ENCODE results near the gene YIF1B.

YIF1B gene

DNA sequence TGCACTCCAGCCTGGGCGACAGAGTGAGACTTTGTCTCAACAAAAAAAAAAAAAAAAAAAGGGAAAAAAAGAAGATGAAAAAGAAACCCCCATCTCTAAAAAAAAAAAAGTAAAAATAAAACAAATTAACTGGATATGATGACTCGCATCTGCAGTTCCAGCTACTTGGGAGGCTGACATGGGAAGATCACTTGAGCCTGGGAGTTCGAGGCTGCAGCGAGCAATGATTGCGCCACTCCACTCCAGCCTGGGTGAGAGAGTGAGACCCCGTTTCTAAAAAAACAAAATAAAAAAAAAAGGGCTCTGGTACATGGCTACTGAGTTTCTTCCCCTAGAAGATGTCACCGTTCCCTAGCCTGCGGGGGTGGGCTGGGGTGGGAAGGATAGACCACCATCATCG, 17.5 kb upstream of the YIF1B start:
- no peak for FAIRE-seq

DNA sequence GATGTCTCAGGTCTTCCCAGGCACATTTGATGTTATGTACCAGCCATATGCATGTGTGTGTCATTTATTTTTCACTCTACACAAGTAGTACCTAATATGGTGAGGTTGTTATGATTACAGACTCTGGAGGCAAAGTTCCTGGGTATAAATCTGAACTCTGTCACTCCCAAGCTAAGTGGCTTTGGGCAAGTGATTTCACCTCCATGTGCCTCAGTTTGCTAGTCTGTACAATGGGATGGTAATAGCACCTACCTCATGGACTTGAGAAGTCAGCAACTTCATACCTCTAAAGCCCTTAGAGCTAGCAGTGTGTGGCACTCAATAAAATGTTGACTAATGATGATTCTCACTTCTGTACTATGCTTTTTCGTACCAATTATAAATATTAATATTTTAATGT, 16.0 kb upstream of the YIF1B start:
- no peak for FAIRE-seq

- FAIRE-seq, result no peak
Measured at GRCh38 chr19:38329651-38330050, 13.9 kb upstream of the YIF1B start.

- no peak for FAIRE-seq
Measured at GRCh38 chr19:38326591-38326990, 10.8 kb upstream of the YIF1B start.

DNA sequence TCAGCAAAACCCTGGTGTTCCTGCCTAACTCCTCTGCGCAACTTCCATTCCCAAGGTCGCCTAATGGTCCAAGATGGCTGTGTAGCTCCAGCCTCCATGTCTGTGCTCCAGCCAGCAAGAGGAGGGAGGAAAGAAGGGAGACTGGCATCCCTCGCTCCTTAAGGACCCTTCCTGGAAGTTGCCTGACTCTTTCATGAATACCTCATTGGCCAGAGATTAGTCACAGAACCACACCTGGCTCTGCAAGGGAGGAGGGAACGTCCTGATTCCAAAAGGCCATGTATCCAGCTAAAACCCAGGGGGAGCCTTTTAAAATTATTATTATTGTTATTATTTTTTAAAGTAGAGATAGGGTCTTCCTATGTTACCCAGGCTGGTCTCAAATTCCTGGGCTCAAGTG, 8.7 kb upstream of the YIF1B start:
- no peak for FAIRE-seq

DNA sequence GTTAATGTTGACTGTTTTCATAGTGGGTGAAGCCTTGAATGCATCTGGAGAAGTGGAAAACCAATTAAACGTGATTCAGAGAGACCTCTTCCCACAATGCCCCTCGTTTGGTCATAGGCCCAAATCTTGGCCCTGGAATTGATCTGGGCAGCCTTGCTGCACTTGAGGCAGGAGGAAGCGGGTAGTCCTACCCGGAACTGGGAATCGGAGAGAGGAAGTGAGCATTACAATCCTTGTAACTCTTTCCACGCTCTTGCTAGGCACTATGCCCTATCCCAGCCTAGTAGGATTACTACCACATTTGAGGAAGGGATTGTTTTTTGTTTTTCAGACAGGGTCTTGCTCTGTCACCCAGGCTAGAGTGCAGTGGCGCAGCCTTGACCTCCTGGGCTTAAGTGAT, 7.5 kb upstream of the YIF1B start:
- FAIRE-seq, result no peak

- no peak for FAIRE-seq
Measured at GRCh38 chr19:38321646-38322196, 6.0 kb upstream of the YIF1B start.

DNA sequence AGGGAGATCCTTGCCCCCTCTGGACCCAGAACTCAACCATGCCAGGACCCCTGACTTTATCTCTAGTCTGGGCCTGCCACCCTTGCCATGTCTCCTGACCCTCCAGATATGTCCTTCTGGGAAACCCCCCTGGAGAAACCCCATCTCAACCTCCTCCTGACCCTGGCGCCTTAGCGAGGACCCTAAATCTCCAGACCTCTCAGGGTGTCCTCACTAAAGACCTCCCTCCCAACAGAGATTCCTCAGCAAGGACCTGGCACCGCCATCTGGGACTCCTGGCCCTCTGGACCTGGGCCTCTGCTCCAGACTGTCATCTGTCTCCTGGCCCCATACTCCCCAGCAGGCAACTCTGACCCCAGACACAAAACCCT, 5.2 kb upstream of the YIF1B start:
- no peak for FAIRE-seq

DNA sequence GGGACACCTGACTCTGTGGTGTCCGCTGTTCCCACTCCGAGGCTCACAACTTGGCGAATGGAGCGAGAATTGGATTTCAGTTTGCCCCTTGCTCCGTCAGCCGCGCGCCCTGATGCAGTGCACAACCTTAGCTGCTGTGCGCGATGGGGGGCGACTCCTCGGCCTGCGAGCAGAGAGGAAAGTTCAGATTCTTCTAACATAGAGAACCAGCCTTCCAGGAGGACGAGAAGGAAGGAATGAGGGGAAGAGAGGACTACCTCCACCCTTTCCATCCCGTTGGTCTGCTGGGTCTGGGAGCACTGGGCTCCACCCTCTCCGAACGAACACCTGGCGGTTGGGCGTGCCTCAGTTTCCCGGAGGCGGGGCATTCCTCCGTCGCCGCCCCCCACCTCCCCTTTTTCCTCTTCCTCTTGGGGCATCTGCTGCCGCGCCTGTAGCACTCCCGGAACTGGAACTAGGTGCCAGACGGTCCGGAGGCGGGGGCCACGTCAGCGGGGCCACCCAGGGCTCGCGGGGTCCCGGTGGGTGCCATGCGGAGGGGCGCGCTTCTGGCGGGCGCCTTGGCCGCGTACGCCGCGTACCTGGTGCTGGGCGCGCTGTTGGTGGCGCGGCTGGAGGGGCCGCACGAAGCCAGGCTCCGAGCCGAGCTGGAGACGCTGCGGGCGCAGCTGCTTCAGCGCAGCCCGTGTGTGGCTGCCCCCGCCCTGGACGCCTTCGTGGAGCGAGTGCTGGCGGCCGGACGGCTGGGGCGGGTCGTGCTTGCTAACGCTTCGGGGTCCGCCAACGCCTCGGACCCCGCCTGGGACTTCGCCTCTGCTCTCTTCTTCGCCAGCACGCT, 3.9 kb upstream of the YIF1B start, which contains the start of gene KCNK6:
Gene KCNK6 (plus strand): TSS at position 425 of the 838 bp plus-strand sequence. CDS start 106 bp downstream, at position 531.
- FAIRE-seq, result no peak

DNA sequence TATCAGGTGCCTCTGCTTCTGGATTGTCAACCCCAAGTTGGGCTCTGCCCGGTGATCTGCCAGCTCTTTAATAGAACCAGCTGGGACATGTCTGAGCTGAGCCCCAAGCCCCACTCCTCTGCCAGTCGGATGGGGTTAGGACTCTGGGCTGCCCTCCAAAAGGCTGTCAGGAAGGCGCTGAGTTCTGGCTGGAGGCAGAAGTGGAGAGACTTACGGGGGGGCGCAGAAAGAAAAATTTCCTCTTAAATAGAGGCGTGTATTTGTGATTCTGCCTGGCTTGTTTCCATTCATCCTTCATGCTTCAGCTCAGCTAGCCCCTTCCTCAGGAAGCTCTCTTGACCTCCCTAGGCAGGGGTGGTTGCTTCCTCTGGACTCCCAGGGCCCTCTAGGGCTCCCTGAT, 2.9 kb upstream of the YIF1B start:
- no peak for FAIRE-seq

GRCh38 chr19:38317104-38317612, 1.4 kb upstream of the YIF1B start:
- no peak for FAIRE-seq

- FAIRE-seq, result no peak
Measured at GRCh38 chr19:38316477-38317067, 825 bp upstream of the YIF1B start.

GRCh38 chr19:38310986-38311385, 4.8 kb downstream of the YIF1B start:
- FAIRE-seq, result no peak

DNA sequence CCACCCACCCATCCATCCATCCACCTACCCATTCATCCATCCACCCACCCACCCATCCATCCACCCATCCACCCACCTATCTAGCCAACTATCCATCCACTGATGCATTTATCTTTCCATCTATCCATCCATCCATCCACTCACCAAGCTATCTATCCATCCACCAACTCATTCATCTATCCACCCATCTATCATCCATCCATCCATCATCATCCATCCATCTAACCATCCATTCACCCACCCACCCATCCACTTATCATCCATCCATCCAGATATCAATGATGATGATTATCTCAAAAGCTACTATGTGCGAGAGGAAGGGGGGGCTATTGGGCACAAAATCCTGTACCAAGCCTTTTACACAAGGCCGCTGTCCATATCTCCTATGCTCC, 5.5 kb downstream of the YIF1B start:
- no peak for FAIRE-seq

GRCh38 chr19:38309615-38310278, 6.0 kb downstream of the YIF1B start:
- FAIRE-seq, result no peak

DNA sequence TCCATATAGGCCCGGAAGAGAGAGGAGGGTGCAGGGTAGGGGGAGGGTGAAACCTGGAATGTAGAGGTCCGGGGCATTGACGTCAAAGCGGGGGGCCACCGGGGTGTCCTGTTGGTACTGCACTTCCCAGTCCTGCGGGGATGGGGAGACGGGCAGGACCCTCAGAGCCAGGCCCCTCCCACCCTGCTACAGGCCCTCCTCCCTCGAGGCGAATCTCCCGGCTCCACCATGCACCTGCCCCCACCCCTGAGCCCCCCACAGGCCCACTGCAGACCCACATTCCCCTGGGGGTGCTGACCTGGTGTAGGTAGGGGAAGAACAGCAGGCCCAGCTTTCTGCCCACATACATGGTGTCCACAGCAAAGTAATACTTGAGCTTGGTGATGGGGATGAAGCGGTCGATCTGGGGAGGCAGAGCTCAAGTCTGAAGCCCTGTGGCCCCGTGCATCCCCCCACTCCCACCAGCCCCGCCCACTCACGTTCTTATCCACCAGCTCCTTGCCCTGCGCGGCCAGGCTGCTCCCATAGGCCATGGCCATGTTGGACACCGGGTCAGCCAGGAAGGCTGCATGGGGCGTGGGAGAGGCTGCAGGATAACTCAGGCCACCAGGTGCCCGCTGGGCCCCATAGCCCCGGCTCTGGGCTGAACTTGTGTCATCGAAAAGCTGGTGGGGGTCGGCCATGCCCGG, 6.7 kb downstream of the YIF1B start:
- no peak for FAIRE-seq

DNA sequence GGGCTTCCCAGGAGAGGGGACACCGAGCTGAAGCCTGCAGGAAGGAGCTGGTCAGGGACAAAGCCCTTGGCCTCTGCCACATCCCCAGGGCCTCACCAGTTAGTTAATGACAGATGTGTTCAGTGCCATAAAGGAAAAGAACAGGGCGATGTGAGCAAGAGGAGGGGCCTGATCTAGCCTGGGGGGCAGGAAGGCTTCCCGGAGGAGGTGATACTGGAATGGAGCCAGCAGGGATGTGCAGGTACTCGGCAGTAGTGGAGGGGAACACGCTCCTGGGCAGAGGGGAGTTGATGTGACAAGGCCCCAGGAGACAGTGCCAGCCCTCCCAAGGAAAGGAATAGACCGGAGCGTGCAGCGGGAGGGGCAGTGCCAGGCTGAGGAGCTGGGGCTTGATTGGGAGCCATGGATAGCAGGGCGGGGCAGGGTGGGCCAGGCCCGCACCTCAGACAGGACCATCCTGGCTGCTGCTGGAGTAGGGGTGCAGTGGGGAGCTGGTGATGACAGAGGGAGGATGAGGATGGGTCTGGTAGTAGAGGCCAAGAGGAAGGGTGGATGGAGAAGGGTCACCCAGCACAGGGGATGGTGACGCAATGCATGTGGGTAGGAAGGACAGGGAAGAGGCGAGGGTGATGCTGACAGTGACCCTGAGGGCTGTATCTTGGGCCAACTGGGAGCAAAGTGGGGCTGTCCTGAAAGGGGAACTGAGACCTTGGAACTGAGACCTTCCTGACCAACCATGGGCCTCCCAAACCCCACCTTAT, 7.6 kb downstream of the YIF1B start:
- FAIRE-seq, result no peak

GRCh38 chr19:38307597-38307996, 8.2 kb downstream of the YIF1B start:
- no peak for FAIRE-seq

GRCh38 chr19:38307076-38307475, 8.7 kb downstream of the YIF1B start:
- no peak for FAIRE-seq

GRCh38 chr19:38306236-38306635, 9.5 kb downstream of the YIF1B start:
- FAIRE-seq, result no peak

- no peak for FAIRE-seq
Measured at GRCh38 chr19:38304866-38305429, 10.8 kb downstream of the YIF1B start.

DNA sequence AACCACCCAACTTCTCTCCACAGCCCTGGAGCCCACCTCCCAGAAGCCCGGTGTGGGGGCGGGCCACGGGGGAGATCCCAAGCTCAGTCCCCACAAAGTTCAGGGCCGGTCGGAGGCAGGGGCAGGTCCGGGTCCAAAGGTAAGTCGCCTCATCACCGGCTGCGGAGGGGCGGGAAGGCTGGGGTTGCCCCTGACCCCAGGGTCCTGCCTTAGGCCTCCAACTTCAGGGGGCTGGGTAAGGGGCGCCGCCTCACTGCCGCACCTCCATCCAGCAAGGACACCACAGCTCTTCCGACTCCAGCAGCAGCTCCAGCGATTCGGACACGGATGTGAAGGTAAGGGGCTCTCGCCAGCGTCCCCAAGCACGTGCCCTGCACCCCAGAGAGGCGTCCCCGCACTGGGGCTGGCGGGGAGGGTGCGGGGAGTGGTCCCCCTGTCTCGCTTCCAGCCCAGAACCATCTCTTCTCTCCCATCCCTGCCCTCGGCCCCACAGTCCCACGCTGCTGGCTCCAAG, 11.3 kb downstream of the YIF1B start:
- FAIRE-seq, result no peak
